ENCODE results near the gene ATXN1.

The ATXN1 gene

DNA sequence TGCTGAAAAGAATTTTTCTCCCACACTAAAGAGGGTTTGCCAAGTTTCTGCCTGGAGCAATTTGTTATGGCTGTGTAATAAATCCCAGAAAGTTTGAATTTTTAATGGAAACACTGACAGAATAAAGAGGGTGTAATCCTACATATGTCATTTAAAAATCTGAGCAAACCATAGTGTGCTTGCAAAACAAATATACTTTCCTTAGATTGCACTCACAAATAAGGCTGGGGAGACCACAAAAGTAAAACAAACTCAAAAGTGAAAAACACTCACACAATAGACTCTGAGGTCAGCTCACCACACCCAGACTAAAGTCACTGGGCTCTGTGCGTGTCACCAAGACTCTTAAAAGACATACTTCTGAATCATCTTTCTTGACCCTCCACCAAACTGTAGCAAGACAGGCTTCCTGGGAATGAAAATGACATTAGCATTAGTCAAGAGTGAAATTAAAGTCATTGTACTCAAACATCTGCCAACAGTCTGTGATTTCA lies 4.8 kb upstream of the ATXN1 start:
- peak; percentile 23 for DNase-seq (ENCODE audit: low spot score)
- TF ChIP-seq, protein P1, sequence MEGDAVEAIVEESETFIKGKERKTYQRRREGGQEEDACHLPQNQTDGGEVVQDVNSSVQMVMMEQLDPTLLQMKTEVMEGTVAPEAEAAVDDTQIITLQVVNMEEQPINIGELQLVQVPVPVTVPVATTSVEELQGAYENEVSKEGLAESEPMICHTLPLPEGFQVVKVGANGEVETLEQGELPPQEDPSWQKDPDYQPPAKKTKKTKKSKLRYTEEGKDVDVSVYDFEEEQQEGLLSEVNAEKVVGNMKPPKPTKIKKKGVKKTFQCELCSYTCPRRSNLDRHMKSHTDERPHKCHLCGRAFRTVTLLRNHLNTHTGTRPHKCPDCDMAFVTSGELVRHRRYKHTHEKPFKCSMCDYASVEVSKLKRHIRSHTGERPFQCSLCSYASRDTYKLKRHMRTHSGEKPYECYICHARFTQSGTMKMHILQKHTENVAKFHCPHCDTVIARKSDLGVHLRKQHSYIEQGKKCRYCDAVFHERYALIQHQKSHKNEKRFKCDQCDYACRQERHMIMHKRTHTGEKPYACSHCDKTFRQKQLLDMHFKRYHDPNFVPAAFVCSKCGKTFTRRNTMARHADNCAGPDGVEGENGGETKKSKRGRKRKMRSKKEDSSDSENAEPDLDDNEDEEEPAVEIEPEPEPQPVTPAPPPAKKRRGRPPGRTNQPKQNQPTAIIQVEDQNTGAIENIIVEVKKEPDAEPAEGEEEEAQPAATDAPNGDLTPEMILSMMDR (IDR thresholded peaks at IDR 0.05; ENCODE audit: extremely low read depth, missing control alignments): no peak

DNA sequence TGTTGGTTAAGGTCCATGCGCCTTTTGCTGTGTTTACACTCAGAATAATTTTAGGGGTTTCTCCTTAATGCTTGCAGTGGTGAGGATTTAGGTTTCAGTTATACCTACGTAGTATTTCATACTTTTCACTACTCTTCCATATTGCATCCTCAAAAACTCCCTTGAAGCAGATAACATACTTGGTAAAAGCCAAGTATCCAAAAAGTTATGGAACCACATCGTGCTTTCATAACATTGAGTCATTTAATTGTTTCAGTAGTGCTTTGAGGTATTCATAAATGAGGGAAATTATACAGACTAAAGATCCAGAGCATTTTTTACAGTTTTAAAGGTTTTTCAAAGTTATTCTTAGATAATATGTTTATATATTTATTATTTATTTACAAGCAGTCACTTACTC lies 4.0 kb upstream of the ATXN1 start:
- TF ChIP-seq, protein P1 (IDR thresholded peaks at IDR 0.05; ENCODE audit: extremely low read depth, missing control alignments): no peak
- DNase-seq (ENCODE audit: low spot score): no peak

DNA sequence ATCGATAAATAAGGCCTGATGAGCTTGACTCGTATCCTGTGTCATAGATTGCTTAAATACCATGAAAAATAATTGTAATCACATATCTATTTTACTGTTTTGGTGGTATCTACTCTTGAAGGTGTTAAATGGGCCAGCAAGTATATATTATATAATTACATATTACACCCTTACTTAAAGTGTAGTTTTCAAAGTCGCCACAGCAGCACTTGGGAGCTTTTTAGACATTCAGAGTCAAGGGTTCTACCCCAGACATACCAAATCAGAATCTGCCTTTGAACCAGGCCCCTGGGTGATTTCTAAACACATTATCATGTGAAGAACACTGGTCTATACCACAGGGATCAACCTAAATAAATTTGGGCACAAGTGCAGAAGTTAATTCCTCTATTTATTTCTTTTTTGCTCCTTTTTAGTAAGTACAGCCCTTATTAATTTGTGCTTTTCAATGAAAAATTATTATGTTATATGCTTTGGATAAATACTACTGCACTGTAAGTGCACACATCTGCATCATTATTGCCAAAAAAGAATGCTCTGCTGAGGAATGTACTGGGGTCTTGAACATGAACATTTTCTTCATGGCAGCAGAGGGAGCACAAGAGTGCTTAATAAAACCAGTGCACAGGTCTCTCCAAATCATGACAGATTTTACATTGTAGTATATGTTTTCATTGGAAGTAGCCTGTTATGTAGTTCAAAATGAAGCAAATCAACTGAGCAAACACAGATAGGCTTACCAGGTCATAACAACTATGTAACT lies 3.1 kb upstream of the ATXN1 start:
- TF ChIP-seq, protein P1 (IDR thresholded peaks at IDR 0.05; ENCODE audit: extremely low read depth, missing control alignments): no peak
- peak; percentile 23 for DNase-seq (ENCODE audit: low spot score)

DNA sequence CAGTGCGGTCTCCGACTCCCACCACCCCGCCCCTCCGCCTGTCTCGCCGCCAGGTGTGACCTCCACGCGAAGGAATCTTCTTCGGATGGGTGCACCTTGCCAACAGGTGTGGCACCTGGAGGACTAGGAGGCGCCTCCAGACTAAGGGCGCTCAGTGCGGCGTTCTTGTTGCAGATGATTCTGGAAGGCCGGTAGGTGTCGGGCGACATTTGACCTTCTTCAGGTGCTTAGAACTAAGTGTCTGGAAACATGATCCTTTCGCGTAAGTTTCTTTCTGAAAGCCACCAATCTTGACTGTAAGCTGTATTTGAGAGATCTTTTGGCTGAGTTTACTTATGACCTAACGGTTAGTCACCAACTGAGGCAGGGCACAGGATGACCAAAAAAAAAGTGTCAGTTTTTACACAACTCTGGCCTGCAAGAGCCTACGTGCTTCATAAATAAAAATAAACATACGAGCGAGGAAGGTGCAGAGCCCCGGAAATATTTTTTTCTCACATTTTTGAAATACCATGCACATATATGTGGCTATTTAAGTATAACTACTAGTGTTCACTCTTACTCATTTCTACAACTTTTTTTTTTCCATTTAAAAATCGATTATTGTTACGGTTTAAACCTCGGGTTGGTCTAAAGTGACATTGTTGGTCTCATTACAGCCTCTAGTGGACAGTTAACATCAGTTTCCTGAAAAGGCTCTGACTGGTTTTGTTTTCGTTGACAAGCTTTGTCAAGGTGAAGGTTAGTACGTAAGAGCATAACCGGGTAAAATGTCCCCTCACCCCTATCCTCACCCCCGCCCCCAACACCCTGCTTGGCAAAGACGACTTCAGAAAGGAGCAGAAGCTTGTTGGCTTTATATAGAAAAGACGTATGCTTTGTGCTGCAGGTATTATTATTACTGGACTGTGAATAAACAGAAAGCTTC lies 1.6 kb upstream of the ATXN1 start:
- DNase-seq (ENCODE audit: low spot score): peak; percentile 81
- TF ChIP-seq, protein P1 (IDR thresholded peaks at IDR 0.05; ENCODE audit: extremely low read depth, missing control alignments): peak; percentile 64

DNA sequence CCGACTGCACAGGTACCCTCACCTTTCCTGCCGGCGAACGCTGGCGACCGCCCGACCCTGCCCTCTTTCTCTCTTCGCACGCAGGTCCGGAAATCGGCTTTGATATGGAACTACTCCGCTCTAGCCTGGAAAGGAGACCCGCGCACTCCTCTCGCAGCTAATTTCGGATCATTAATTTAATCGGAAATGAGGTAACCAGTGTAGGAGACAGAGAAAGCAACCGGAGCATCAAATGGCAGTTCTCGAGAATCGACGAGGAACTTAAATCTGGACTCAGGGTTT lies 949 bp upstream of the ATXN1 start:
- TF ChIP-seq, protein P1 (IDR thresholded peaks at IDR 0.05; ENCODE audit: extremely low read depth, missing control alignments): no peak
- peak; percentile 54 for DNase-seq (ENCODE audit: low spot score)

DNA sequence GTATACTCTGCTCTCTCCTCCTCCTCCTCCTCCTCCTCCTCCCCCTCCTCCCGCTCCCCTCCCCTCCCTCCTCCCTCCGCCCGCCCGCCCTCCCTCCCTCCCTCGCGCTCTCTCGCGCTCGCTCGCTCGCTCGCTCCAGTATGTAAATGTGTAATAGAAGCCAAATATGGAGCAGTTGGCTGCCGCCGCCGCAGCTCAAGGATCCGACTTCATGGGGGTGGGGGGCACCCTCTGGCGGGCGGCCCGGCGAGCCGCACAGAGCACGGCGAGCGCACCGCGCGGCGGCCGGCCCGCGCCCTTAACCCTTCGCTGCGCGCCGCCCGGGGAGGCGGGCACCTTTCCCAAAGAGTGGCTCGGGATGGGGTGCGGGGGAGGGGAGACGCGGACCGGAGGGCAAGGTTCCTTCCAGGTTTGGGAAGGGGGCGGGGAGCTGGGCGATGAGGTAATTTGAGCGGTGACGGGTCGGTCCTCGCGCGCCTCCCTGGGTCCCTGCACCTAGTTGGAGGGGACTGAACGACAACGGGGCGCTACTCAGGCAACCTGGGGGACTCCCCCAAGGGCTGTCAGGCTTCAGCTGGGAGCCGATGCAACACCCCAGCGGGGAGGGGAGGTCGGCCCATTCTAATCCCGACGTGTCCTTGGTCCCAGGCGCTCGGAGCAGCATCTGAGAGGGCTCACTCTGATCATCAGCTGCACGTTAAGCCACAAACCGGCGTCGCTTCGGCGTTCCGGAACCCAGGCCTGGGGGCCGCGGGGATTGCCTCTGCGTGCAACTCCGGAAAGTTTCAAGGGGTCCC lies 409 bp upstream of the ATXN1 start:
- peak; percentile 90 for DNase-seq (ENCODE audit: low spot score)
- TF ChIP-seq, protein P1 (IDR thresholded peaks at IDR 0.05; ENCODE audit: extremely low read depth, missing control alignments): no peak
